Stimulated activated CD4-positive, alpha-beta T cell treated with anti-CD3 and anti-CD28 coated beads, Interleukin-15, amount 100 ng/mL, for 24 hours (primary cell): ENCODE measurements around the gene CFAP210.
"Not testable (repeated sequence)": the region's sequence is repeated elsewhere in the genome, so short reads cannot be mapped to it uniquely, and the experiment has no call there.

Experiments used
- DNase-seq: peaks from one replicate; pipeline ENCODE4 v3.0.0-alpha.2; 2020

The CFAP210 gene

GRCh38 chr2:169712791-169713227, 18.6 kb upstream of the CFAP210 start:
- no peak for DNase-seq

GRCh38 chr2:169711751-169712509, 17.7 kb upstream of the CFAP210 start:
- no peak for DNase-seq

- DNase-seq, result no peak
These were observed 15.8 kb upstream of the CFAP210 start for GRCh38 chr2:169709981-169710380.

- no peak for DNase-seq
These were observed 15.1 kb upstream of the CFAP210 start for GRCh38 chr2:169709331-169709730.

GRCh38 chr2:169707626-169708025, 13.4 kb upstream of the CFAP210 start:
- DNase-seq, result no peak

GRCh38 chr2:169705927-169706326, 11.7 kb upstream of the CFAP210 start:
- no peak for DNase-seq

- DNase-seq, result no peak
These were observed 10.0 kb upstream of the CFAP210 start for GRCh38 chr2:169704160-169704708.

GRCh38 chr2:169702996-169703395, 8.8 kb upstream of the CFAP210 start:
- DNase-seq, result no peak

- not testable (repeated sequence) for DNase-seq
These were observed 5.0 kb upstream of the CFAP210 start for GRCh38 chr2:169699173-169699572.

GRCh38 chr2:169696381-169696780, 2.2 kb upstream of the CFAP210 start:
- DNase-seq, result no peak

GRCh38 chr2:169694894-169695260, 672 bp upstream of the CFAP210 start:
- no peak for DNase-seq

- DNase-seq, result no peak
These were observed 845 bp downstream of the CFAP210 start for GRCh38 chr2:169693360-169693759.

GRCh38 chr2:169692718-169693117, 1.5 kb downstream of the CFAP210 start:
- DNase-seq, result no peak

GRCh38 chr2:169690958-169691357, 3.2 kb downstream of the CFAP210 start:
- no peak for DNase-seq

- DNase-seq, result not testable (repeated sequence)
These were observed 6.3 kb downstream of the CFAP210 start for GRCh38 chr2:169687943-169688342.

GRCh38 chr2:169686825-169687224, 7.4 kb downstream of the CFAP210 start:
- not testable (repeated sequence) for DNase-seq

- DNase-seq, result not testable (repeated sequence)
These were observed 9.5 kb downstream of the CFAP210 start for GRCh38 chr2:169684712-169685111.

- DNase-seq, result no peak
These were observed 10.1 kb downstream of the CFAP210 start for GRCh38 chr2:169684135-169684565.

- no peak for DNase-seq
These were observed 10.6 kb downstream of the CFAP210 start for GRCh38 chr2:169683425-169684134.

- DNase-seq, result peak; percentile 12
These were observed 11.2 kb downstream of the CFAP210 start for GRCh38 chr2:169683054-169683424.

- no peak for DNase-seq
These were observed 17.4 kb downstream of the CFAP210 start for GRCh38 chr2:169676850-169677249.

- no peak for DNase-seq
These were observed 17.8 kb downstream of the CFAP210 start for GRCh38 chr2:169676357-169676756.

GRCh38 chr2:169673921-169674320, 20.3 kb downstream of the CFAP210 start:
- DNase-seq, result no peak

GRCh38 chr2:169673106-169673505, 21.1 kb downstream of the CFAP210 start:
- DNase-seq, result no peak
